Stimulated activated CD8-positive, alpha-beta memory T cell treated with anti-CD3 and anti-CD28 coated beads, Interleukin-4, amount 100 ng/mL, for 24 hours (primary cell): Measurements from ENCODE around the gene ZDHHC4.
"Not testable (repeated sequence)": the region's sequence is repeated elsewhere in the genome, so short reads cannot be mapped to it uniquely, and the experiment has no call there.

ENCODE experiments used
- DNase-seq: peaks from one replicate; pipeline ENCODE4 v3.0.0-alpha.2; 2020; ENCODE audit warnings: low read depth

ZDHHC4 gene

DNA sequence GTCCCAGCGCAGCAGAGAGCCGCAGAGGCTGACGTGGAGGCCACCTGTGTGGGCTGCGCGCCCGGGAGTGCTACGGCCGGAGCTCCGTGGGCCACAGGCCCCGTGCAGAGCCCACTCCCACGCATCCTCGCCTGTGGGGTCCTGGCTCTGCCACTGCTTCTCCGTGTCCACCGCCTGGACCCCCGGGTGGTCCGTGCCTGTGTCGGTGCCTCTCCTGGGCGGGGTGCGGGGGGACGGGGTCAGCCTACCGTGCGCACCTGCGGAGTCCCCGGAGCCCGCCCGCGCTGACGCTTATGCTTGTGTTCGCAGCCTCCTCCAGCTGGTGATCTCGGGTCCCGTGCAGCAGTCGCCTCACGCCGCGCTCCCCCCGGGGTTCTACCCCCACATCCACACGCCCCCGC lies 30.4 kb downstream of the ZDHHC4 start:
- no peak for DNase-seq

DNA sequence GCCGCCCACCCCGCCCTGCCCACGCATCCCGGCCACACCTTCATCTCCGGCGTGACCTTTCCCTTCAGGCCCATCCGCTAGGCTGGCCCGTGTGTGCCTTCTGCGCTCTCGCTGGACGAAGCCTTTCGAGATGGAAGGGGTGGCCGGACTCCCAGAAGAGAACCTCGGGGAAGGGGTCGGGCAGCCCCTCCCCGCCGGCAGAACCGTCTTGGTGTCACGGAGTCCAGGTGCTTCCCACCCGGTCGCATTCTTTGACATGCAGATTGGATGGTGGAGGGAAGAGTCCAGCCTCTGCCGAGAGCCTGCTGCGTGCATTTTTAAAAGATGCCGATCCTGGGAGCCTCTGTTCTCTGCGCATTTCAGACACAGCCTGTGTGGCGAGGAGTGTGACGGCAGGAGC lies 30.8 kb downstream of the ZDHHC4 start:
- no peak for DNase-seq

DNA sequence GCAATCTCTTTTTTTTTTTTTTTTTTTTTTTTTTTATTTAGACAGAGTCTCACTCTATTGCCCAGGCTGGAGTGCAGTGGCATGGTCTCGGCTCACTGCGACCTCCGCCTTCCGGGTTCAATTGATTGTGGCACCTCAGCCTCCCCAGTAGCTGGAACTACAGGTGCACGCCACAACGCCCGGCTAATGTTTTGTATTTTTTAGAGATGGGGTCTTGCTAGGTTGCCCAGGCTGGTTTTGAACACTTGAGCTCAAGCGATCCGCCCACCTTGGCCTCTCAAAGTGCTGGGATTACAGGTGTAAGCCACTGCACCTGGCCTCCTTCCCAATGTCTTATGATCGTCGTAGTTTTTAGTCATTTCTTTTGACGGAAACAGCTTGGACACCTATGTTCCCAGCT lies 31.5 kb downstream of the ZDHHC4 start:
- no peak for DNase-seq

DNA sequence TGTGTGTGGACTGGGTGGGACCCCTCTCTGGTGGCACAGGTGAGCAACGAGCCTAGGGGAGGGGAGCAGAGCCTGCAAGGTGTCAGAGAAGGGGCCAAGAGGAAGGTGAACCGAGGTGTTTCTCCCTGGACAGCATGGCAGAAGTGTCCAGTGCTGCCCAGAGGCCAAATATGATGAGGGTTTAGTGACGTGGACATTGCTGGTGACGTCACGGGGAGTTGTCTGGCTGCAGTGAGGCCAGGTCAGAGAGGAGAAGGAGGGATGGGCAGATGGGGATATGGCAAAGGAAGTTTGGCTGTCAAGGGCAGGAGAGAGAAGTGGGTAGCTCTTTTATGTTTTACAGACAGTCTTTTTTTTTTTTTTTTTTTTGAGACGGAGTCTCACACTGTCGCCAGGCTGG lies 35.6 kb downstream of the ZDHHC4 start:
- no peak for DNase-seq

DNA sequence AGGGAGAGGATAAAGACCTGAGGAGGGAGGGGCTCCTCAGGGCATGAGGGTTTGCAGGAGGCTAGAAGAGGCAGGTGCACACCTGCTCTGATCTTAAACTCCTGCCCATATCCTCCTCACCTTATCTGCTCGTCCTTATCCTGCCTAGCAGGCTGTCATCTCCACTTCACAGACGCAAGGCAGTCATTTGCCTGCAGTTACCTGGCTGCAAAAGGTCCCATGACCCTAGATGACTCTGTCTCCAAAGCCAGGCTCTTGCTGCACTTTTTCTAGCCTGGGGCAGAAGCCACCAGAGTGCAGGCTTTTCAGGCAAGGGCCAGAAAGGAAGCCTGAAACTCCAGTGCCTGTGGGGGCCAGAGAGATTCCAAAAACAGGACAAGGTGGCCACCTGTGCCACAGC lies 36.5 kb downstream of the ZDHHC4 start:
- no peak for DNase-seq

GRCh38 chr7:6614953-6615722 lies 37.9 kb downstream of the ZDHHC4 start, which contains the start of gene ZNF853:
TSS of gene ZNF853 (plus strand) at chr7:6615610. CDS start at chr7:6616175, 565 bp downstream.
- DNase-seq, result no peak

GRCh38 chr7:6615723-6616555 lies 38.7 kb downstream of the ZDHHC4 start:
- DNase-seq, result no peak

GRCh38 chr7:6616854-6617643 lies 39.8 kb downstream of the ZDHHC4 start:
- DNase-seq, result no peak

DNA sequence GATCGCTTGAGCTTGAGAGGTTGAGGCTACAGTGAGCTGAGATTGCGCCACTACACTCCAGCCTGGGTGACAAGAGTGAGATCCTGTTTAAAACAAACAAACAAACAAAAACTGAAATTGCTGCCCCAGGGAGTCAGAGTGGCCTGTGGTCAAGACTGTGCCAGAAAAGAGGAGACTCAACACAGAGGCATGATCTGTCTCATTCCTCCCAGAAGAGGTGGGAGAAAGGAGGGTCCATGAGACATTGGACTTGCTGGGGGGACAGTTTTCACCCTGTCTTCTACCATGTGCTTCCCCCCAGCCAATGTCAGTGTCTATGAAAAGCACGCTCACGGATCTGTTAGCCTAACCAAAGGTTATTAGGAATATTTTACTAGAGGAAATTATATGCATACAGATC lies 41.4 kb downstream of the ZDHHC4 start:
- DNase-seq, result no peak

DNA sequence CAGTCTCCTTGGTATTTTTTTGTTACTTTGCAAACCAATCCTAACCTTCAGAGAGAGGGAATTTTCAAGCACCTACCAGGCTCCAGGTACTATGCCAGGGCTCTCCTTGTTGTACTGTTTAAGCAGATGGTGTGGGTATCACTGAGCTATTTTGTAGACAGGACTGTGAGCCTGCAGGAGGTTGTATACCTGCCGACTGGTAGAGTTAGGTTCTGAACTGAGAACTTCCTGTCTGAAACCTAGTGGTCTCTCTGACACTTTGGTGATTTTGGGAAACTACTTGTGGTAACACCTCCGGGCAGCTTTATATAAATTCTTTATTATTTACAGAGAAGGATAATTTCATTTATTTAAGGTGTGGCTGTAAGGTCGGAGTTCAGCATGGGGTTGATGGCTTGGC lies 42.7 kb downstream of the ZDHHC4 start:
- DNase-seq, result no peak

GRCh38 chr7:6621195-6622133 lies 44.2 kb downstream of the ZDHHC4 start:
- DNase-seq, result no peak

- DNase-seq, result no peak
Measured at GRCh38 chr7:6622134-6622710, 45.0 kb downstream of the ZDHHC4 start.

GRCh38 chr7:6623589-6624245 lies 46.5 kb downstream of the ZDHHC4 start:
- DNase-seq, result no peak

- DNase-seq, result no peak
Measured at GRCh38 chr7:6624246-6624611, 47.0 kb downstream of the ZDHHC4 start.

DNA sequence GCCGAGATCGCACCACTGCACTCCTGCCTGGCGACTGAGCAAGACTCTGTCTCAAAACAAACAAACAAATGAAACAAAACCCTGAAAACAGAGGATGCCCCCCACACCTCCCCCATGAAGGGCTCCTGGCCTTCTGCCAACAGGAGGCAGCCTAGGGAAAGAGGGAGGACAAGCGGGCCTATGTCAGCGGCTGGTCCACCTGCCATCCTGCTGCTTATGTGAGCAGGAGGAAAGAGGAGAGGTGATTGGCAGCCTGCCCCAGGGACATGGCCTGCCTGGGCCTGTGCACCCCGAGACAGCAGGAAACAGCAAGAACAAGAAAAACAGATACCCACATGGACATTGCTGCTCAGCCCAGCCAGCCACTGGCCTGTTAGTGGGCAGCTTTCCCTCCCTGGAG lies 50.8 kb downstream of the ZDHHC4 start:
- no peak for DNase-seq

DNA sequence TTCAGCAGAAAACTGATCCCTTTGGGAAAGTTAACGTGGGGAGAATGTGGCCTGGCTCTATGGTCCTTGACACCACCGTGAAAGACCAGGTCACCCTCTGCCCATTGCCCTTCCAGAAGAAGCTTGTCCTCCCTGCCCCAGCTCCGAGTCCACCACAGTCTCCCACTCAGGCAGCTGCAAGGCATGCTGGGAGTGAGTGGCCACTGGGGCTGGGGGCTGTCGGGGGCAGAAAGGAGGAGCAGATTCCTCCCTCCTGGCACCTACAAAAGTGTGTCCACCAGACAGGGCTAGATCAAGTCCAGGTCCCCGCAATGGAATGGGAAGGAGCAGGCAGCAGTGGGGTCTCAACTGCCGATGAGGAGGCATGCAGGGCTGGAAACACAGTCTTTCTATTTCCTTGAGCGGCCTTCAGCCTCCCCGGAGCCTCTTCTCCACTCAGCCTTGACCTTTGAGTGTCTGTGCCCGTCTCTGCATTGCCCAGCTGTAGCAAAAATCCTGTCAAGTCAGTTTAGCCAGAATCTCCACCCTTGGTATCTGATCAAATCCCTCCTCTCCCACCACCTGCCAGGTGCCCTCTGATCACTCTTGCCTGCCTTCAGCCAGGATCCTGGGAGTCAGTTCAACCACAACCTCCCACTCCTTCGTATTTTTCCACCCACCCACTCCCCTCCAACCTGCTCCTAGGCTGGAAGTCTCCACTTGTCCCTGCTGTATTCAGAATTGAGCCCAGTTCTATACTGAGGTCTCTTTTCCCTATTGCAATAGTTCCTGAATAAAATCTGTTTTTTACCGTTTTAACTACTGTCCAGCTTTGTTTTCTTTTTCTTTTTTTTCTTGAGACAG lies 53.0 kb downstream of the ZDHHC4 start:
- no peak for DNase-seq

- no peak for DNase-seq
Measured at GRCh38 chr7:6631605-6632004, 54.4 kb downstream of the ZDHHC4 start.

- DNase-seq, result no peak
Measured at GRCh38 chr7:6634021-6634420, 56.8 kb downstream of the ZDHHC4 start.

DNA sequence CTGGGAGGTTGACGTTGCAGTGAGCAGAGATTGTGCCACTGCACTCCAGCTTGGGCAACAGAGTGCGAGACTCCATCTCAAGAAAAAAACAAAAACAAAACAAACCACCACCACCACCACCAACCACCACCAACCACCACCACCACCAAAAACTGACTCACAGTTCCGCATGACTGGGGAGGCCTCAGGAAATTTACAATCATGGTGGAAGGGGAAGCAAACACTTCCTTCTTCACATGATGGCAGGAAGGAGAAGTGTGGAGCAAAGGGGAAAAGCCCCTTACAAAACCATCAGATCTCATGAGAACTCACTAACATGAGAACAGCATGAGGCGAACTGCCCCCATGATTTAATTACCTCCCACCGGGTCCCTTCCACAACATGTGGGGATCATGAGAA lies 57.7 kb downstream of the ZDHHC4 start:
- DNase-seq, result not testable (repeated sequence)
